Neural cell (in vitro differentiated cells): ENCODE results near the gene FOXD2.

Experiments
- CTCF ChIP-seq: fragments of 450-650 bp; IDR thresholded peaks from 2 replicates; pipeline ENCODE4 v1.5.1; 2014; ENCODE audit warnings: antibody characterized with exemption, mild to moderate bottlenecking, moderate library complexity; ENCODE audit not compliant: poor library complexity, severe bottlenecking
- EP300 ChIP-seq: fragments of 450-650 bp; conservative IDR thresholded peaks from 2 replicates; pipeline ENCODE4 v1.6.1; 2014; ENCODE audit warnings: antibody characterized with exemption, mild to moderate bottlenecking, moderate library complexity; ENCODE audit not compliant: poor library complexity, severe bottlenecking
- EZH2 ChIP-seq: fragments of 200-600, 300-800 bp; shearing (Covaris generic), sonication (generic); IDR thresholded peaks from 2 replicates; pipeline ENCODE4 v1.6.1; 2014; ENCODE audit warnings: antibody characterized with exemption, low read length, borderline replicate concordance, mild to moderate bottlenecking; ENCODE audit not compliant: insufficient read depth, poor library complexity, severe bottlenecking

GRCh38 chr1:47418122-47418521 lies 19.7 kb upstream of the FOXD2 start:
- no peak for TF ChIP-seq CTCF
- TF ChIP-seq EZH2 = no peak
- no peak for TF ChIP-seq EP300
